ENCODE results near the gene PDHX.

The PDHX gene

DNA sequence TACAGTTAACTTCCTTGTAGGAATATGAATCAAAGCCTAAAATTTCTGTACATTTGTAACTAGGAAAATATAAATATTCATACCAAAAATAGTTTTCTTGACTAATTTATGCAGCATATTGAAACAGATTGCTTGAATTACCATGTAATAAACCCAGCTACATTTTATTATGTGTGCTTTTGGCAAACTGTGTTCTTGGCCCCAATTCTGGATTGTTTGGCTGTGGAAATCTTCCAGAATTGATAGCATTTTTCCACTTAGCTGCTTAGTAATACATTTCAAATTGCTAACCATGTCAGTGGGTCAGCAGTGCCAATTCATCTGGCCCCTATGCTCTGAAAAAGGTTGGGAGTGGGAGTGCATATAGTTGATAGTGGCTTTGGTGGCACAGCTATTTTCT lies 32.3 kb downstream of the PDHX start:
- TF ChIP-seq, protein P1, sequence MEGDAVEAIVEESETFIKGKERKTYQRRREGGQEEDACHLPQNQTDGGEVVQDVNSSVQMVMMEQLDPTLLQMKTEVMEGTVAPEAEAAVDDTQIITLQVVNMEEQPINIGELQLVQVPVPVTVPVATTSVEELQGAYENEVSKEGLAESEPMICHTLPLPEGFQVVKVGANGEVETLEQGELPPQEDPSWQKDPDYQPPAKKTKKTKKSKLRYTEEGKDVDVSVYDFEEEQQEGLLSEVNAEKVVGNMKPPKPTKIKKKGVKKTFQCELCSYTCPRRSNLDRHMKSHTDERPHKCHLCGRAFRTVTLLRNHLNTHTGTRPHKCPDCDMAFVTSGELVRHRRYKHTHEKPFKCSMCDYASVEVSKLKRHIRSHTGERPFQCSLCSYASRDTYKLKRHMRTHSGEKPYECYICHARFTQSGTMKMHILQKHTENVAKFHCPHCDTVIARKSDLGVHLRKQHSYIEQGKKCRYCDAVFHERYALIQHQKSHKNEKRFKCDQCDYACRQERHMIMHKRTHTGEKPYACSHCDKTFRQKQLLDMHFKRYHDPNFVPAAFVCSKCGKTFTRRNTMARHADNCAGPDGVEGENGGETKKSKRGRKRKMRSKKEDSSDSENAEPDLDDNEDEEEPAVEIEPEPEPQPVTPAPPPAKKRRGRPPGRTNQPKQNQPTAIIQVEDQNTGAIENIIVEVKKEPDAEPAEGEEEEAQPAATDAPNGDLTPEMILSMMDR (IDR thresholded peaks at IDR 0.05; ENCODE audit: low read depth, low read length) = no peak
- H3K4me3 ChIP-seq (replicated peaks in 1 of 2; ENCODE audit: low read depth in 2 of 2, low read length in 2 of 2) = no peak overlapping the region
- DNase-seq (ENCODE audit: low read depth in 2 of 2) = peak; percentile 5 to 69

DNA sequence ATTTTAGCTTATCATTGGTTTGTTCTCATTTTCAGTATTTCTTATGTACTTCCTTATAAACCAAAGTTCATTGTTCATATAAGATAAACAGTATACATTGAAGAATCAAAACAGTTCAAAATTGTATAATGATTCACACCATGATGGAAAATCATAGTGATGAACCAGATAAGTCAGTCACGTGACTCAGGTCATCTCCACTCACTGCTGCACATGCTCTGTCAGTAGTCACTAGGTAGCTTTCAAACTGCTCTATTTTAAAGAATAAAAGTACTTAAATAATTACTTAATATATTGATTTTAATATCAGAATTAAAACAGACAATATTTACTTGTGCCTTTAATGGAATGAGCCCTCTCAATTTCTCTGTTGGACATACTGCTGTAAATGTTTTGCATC lies 37.5 kb downstream of the PDHX start:
- peak in 1 of 2 donors; percentile 3 for DNase-seq (ENCODE audit: low read depth in 2 of 2)
- H3K4me3 ChIP-seq (replicated peaks in 1 of 2; ENCODE audit: low read depth in 2 of 2, low read length in 2 of 2) = no peak overlapping the region
- TF ChIP-seq, protein P1 (IDR thresholded peaks at IDR 0.05; ENCODE audit: low read depth, low read length) = no peak

DNA sequence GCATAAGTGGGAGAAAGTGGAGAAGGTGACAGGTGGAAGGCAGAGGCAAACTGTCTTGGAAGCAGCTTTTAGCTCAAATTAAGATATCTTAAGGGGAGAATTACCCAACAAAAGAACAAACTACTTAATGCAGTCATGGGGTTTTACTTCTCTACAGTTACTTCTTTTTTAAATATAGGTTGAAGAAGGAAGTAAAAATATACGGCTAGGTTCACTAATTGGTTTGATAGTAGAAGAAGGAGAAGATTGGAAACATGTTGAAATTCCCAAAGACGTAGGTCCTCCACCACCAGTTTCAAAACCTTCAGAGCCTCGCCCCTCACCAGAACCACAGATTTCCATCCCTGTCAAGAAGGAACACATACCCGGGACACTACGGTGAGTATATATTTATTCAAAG lies 40.8 kb downstream of the PDHX start:
- H3K4me3 ChIP-seq (replicated peaks in 1 of 2; ENCODE audit: low read depth in 2 of 2, low read length in 2 of 2) = no peak overlapping the region
- no peak for DNase-seq (ENCODE audit: low read depth in 2 of 2)
- TF ChIP-seq, protein P1 (IDR thresholded peaks at IDR 0.05; ENCODE audit: low read depth, low read length) = no peak

- TF ChIP-seq, protein P1 (IDR thresholded peaks at IDR 0.05; ENCODE audit: low read depth, low read length) = no peak
- no peak overlapping the region for H3K4me3 ChIP-seq (replicated peaks in 1 of 2; ENCODE audit: low read depth in 2 of 2, low read length in 2 of 2)
- DNase-seq (ENCODE audit: low read depth in 2 of 2) = no peak
These were observed 41.2 kb downstream of the PDHX start for GRCh38 chr11:34957606-34958005.

- TF ChIP-seq, protein P1 (IDR thresholded peaks at IDR 0.05; ENCODE audit: low read depth, low read length) = no peak
- DNase-seq (ENCODE audit: low read depth in 2 of 2) = no peak
- no peak overlapping the region for H3K4me3 ChIP-seq (replicated peaks in 1 of 2; ENCODE audit: low read depth in 2 of 2, low read length in 2 of 2)
These were observed 43.4 kb downstream of the PDHX start for GRCh38 chr11:34959770-34960169.

GRCh38 chr11:34960277-34960676 lies 43.9 kb downstream of the PDHX start:
- TF ChIP-seq, protein P1 (IDR thresholded peaks at IDR 0.05; ENCODE audit: low read depth, low read length) = no peak
- H3K4me3 ChIP-seq (replicated peaks in 1 of 2; ENCODE audit: low read depth in 2 of 2, low read length in 2 of 2) = no peak overlapping the region
- DNase-seq (ENCODE audit: low read depth in 2 of 2) = peak in 1 of 2 donors; percentile 10

DNA sequence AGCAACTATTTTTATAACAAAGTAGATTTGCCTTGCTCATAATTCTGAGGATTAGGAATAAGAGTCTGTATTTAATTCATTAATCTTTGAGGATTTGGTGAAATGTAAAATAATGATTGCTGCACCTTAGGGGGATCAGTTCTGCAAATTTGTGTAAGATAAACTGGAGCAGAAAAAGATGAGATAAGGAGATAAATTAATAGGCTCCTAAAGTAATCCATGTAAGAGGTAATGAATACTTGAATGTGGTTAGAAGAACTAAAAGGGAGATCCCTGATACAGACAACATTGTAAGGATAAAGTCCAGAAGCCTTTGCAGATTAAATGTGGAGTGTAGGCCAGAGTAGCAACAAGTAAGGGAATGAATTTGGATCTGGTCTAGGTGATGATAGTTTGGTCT lies 45.6 kb downstream of the PDHX start:
- no peak overlapping the region for H3K4me3 ChIP-seq (replicated peaks in 1 of 2; ENCODE audit: low read depth in 2 of 2, low read length in 2 of 2)
- DNase-seq (ENCODE audit: low read depth in 2 of 2) = no peak
- TF ChIP-seq, protein P1 (IDR thresholded peaks at IDR 0.05; ENCODE audit: low read depth, low read length) = no peak
